Nephron (organoid): ENCODE measurements around the gene DAD1.

Experiments
- H3K27ac Mint-ChIP-seq, 3 experiments: 2 replicates each; pipeline ENCODE4 v1.8.0; 2020; ENCODE audit warnings: mixed read lengths in 3 of 3, mild to moderate bottlenecking in 2 of 3, moderate library complexity in 1 of 3
- H3K27me3 Mint-ChIP-seq: 2 replicates; pipeline ENCODE4 v1.8.0; 2021; ENCODE audit warnings: low read depth, mild to moderate bottlenecking, moderate library complexity, mixed read lengths
- H3K36me3 Mint-ChIP-seq: 2 replicates; pipeline ENCODE4 v1.8.0; 2020; ENCODE audit warnings: low read depth, mixed read lengths
- H3K4me1 Mint-ChIP-seq: 2 replicates; pipeline ENCODE4 v1.8.0; 2020; ENCODE audit warnings: mixed read lengths
- H3K4me3 Mint-ChIP-seq, 3 experiments: 2 replicates each; pipeline ENCODE4 v1.8.0; 2020; ENCODE audit warnings: mild to moderate bottlenecking in 3 of 3, mixed read lengths in 3 of 3, moderate library complexity in 2 of 3
- H3K9me3 Mint-ChIP-seq: 2 replicates; pipeline ENCODE4 v1.8.0; 2020; ENCODE audit warnings: mixed read lengths
- TF ChIP-seq, protein P1 (sequence below), 3 experiments: fragments of 200-600 bp; sonication (generic); IDR thresholded peaks; one replicate each; pipeline ENCODE4 v1.5.0; 2021; ENCODE audit warnings: antibody characterized with exemption in 3 of 3; ENCODE audit not compliant: unreplicated experiment in 3 of 3

Gene DAD1

GRCh38 chr14:22524115-22524783 is 64.8 kb downstream of the DAD1 start:
- peaks cover 8% of the 10 kb centered on the region for H3K27me3 Mint-ChIP-seq
- no peaks in the 10 kb centered on the region for H3K9me3 Mint-ChIP-seq
- H3K4me3 Mint-ChIP-seq, result no peak overlapping the region
- TF ChIP-seq, protein P1, sequence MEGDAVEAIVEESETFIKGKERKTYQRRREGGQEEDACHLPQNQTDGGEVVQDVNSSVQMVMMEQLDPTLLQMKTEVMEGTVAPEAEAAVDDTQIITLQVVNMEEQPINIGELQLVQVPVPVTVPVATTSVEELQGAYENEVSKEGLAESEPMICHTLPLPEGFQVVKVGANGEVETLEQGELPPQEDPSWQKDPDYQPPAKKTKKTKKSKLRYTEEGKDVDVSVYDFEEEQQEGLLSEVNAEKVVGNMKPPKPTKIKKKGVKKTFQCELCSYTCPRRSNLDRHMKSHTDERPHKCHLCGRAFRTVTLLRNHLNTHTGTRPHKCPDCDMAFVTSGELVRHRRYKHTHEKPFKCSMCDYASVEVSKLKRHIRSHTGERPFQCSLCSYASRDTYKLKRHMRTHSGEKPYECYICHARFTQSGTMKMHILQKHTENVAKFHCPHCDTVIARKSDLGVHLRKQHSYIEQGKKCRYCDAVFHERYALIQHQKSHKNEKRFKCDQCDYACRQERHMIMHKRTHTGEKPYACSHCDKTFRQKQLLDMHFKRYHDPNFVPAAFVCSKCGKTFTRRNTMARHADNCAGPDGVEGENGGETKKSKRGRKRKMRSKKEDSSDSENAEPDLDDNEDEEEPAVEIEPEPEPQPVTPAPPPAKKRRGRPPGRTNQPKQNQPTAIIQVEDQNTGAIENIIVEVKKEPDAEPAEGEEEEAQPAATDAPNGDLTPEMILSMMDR (IDR thresholded peaks at IDR 0.05; ENCODE audit: unreplicated experiment in 3 of 3), result no peak
- H3K36me3 Mint-ChIP-seq, result no peaks in the 10 kb centered on the region
- peaks cover 38% of the 10 kb centered on the region for H3K4me1 Mint-ChIP-seq
- H3K27ac Mint-ChIP-seq, result no peak overlapping the region

GRCh38 chr14:22523283-22523682 is 65.7 kb downstream of the DAD1 start:
- Mint-ChIP-seq H3K4me3 (no peak overlapping the region), H3K9me3 (no peaks in the 10 kb centered on the region), H3K36me3 (no peaks in the 10 kb centered on the region), H3K4me1 (peaks cover 42% of the 10 kb centered on the region), H3K27me3 (peaks cover 3% of the 10 kb centered on the region), H3K27ac (peak overlapping the region; percentile 61 to 81 (median 76))
- TF ChIP-seq, protein P1 (IDR thresholded peaks at IDR 0.05; ENCODE audit: unreplicated experiment in 3 of 3), result no peak

DNA sequence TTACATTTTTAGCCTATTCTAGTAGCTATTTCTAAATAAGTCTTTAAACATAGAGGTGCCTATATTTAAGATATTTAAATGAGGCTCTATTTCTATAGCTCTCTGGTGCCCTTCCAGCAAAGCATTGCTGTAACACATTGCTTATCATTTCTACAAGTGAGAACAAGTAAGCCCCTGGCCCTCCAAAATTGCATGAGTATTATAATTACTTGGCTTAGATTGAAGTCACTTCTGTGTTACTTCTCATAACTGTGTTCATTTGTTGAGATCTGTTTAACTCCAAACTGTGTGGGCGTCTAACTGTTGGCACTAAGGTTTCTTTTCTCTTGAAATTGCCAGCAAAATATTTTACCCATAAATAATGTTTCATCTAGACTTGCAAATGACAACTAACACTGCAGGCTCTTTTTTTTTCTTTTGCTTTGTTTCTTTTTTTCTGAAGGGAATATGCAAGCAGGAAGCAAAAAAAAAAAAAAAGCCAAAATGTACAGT is 66.5 kb downstream of the DAD1 start:
- H3K9me3 Mint-ChIP-seq, result no peaks in the 10 kb centered on the region
- no peaks in the 10 kb centered on the region for H3K36me3 Mint-ChIP-seq
- no peak overlapping the region for H3K4me3 Mint-ChIP-seq
- TF ChIP-seq, protein P1 (IDR thresholded peaks at IDR 0.05; ENCODE audit: unreplicated experiment in 3 of 3), result no peak
- peaks cover 50% of the 10 kb centered on the region for H3K4me1 Mint-ChIP-seq
- peaks cover 7% of the 10 kb centered on the region for H3K27me3 Mint-ChIP-seq
- peak overlapping the region; percentile 61 to 81 (median 76) for H3K27ac Mint-ChIP-seq

DNA sequence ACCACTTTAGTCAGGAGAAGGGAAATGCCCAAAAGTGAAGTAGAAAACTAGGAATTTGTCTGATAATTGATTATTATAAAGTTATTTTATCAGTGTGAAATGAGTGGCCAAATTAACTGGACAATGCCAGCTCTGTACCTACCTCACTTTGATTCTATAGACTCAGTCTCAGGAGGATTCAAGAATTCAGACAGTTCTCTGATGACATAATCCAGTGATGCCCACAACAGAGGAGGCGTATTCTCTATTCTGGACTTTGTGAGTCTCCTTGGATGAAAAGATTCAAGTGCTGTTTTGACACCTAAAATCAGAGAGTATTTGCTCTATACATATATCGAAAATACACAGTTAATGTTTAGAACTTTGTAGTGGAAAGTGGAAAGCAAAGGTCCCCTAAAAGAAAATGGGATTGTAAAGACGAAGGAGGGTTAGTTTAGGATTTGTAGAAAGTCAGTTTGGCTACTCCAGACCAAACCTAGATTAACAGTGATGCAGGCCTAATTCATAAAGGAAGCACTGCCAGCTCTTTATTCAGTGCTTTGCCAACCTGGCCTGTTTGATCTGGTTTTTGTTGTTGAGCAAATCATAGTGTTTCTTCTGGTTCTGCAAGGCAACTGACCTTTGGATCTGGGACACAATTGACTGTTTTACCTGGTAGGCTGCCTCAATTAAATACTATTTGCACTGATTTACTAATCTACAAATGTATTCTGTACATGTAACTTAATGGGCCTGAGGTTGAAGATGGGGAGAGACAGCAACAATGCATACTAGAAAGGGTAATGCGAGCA is 67.4 kb downstream of the DAD1 start:
- TF ChIP-seq, protein P1 (IDR thresholded peaks at IDR 0.05; ENCODE audit: unreplicated experiment in 3 of 3), result no peak
- H3K27me3 Mint-ChIP-seq, result peaks cover 6% of the 10 kb centered on the region
- peak overlapping the region; percentile 61 to 81 (median 72) for H3K27ac Mint-ChIP-seq
- H3K4me3 Mint-ChIP-seq, result no peak overlapping the region
- H3K36me3 Mint-ChIP-seq, result no peaks in the 10 kb centered on the region
- peaks cover 58% of the 10 kb centered on the region for H3K4me1 Mint-ChIP-seq
- H3K9me3 Mint-ChIP-seq, result no peaks in the 10 kb centered on the region

- no peak overlapping the region for H3K4me3 Mint-ChIP-seq
- TF ChIP-seq, protein P1 (IDR thresholded peaks at IDR 0.05; ENCODE audit: unreplicated experiment in 3 of 3), result no peak
- peaks cover 67% of the 10 kb centered on the region for H3K4me1 Mint-ChIP-seq
- H3K9me3 Mint-ChIP-seq, result no peaks in the 10 kb centered on the region
- peak overlapping the region; percentile 61 to 92 (median 77) for H3K27ac Mint-ChIP-seq
- peaks cover 6% of the 10 kb centered on the region for H3K27me3 Mint-ChIP-seq
- no peaks in the 10 kb centered on the region for H3K36me3 Mint-ChIP-seq
Observed at GRCh38 chr14:22520796-22521195, 68.2 kb downstream of the DAD1 start.
